ENCODE results near the gene FARP1. TPM values are rescaled to one million over a fixed set of nuclear protein-coding genes. Genes with fewer than 3 reads are reported as not detected.

Gene FARP1
- total and polyA plus RNA-seq, 2 donors, result 30.6 to 81.7 TPM

DNA sequence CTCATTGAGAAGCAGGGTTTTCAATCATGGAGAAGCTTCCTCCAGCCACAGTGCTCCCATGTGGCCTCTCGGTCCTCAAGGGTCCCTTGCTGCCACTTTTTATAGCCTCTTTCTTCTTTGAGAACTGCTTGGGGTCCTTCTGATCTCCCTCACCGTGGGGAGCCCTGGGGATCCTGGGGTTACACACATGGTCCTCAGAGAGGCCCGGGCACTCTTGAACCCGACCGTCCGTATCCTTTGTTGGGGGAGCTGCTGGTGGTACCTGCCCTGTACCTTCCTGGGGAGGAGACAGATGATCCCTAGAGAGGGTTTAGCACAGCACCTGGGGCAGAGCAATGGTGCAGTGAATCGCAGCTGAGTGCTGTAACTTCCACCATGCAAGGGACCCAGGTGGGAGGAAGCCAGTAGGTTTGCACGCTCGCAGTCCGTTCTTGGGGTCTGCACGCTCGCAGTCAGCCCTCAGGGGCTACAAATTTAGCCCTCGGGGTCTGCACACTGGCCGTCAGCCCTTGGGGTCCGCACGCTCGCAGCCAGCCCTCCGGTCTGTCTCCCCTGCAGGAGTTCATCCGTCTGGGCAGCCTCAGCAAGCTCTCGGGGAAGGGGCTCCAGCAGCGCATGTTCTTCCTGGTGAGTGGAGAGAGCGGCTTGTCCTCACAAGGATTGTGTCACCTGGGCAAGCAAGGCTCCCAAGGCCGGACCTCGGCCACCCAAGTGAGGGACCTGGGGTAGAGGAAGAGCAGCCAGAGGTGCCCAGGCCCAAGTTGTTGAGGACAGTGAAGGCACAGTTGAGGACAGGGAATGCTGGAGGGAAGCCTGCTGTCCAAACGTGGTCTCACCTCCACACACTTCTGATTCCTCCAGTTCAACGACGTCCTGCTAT is 295.6 kb downstream of the FARP1 start:
- Histone ChIP-seq H3K36me3 (ENCODE audit: insufficient read depth) (no peaks in the 10 kb centered on the region), H3K27ac (ENCODE audit: low read depth) (no peak overlapping the region), H3K4me1 (ENCODE audit: insufficient read depth) (no peaks in the 10 kb centered on the region), H3K4me3 (ENCODE audit: low read depth, low read length) (no peak overlapping the region)
- WGBS, result 94% methylated on average over 27 of the region's 27 CpGs
- no peak for DNase-seq (ENCODE audit: extremely low spot score)

DNA sequence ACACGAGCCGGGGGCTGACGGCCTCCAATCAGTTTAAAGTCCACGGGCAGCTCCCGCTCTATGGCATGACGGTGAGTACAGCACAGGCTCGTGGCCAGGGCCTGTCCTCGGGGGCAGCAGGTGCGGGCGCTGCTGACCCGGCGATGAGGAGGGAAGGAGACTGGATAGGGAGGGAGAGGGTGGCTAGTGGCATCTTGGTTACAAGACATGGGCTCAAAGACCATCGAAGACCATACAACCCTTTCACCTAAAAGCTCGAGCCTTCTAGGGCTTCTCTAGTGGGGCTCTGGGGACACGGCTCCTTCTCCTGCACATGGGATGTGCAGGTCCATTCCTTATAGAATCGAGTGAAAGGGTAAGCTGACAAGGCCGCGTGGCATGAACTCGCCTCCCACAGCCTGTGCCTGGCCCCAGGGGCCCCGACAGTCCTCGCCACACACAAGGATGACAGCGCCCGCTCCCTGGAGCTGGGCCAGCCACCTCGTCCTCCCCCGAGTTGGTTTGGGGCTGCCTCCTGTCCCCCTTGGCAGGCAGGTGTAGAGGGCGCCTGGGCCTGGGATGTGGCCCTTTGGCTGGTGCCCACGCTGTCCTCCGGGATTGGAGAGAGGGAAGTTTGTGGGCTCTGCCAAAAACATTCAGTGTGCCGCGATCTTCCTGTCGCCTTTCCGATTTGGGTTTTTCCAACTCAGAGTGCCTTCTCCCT is 296.4 kb downstream of the FARP1 start:
- Histone ChIP-seq H3K36me3 (ENCODE audit: insufficient read depth) (no peaks in the 10 kb centered on the region), H3K4me1 (ENCODE audit: insufficient read depth) (no peaks in the 10 kb centered on the region), H3K27ac (ENCODE audit: low read depth) (no peak overlapping the region), H3K4me3 (ENCODE audit: low read depth, low read length) (no peak overlapping the region)
- 93% methylated on average over 32 of the region's 32 CpGs for WGBS
- no peak for DNase-seq (ENCODE audit: extremely low spot score)

DNA sequence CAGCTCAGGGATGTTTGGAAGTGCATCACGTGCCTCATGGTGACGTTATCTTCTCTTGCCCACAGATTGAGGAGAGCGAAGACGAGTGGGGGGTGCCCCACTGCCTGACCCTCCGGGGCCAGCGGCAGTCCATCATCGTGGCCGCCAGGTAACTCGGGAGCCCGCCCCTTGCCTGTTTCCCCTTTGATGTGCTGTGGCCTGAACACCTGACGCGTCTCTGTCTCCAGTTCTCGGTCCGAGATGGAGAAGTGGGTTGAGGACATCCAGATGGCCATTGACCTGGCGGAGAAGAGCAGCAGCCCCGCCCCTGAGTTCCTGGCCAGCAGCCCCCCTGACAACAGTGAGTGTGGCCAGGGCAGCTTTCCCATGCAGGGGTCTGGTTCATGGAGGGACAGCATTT is 297.0 kb downstream of the FARP1 start:
- no peak for DNase-seq (ENCODE audit: extremely low spot score)
- Histone ChIP-seq H3K27ac (ENCODE audit: low read depth) (no peak overlapping the region), H3K4me3 (ENCODE audit: low read depth, low read length) (no peak overlapping the region), H3K4me1 (ENCODE audit: insufficient read depth) (no peaks in the 10 kb centered on the region), H3K36me3 (ENCODE audit: insufficient read depth) (no peaks in the 10 kb centered on the region)
- WGBS, result 86% methylated on average over 16 of the region's 16 CpGs

DNA sequence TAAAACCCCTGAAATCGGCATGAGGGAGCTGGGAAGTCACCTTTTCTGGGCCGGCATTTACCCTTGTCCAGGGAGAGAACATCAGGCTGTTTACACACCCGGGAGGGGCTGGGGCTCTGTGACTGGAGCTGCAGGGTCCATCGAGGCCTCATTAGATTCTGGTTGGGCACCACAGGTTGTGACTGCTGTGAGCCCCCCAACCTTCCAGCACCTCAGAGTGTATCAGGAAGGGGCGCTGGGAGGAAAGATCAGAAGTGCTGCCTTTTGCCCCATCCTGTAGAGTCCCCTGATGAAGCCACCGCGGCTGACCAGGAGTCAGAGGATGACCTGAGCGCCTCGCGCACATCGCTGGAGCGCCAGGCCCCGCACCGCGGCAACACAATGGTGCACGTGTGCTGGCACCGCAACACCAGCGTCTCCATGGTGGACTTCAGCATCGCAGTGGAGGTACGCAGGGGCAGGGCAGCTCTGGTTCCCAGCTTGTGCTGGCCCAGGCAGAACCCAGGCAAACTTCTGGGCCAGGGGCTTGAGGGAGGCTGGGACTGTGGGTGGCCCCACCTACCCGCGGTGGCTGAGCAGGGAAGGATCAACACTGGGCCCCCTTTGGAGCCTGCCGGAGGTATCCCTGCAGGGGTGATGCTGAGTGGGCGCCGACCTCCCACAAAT is 297.6 kb downstream of the FARP1 start:
- no peak overlapping the region for H3K27ac ChIP-seq (ENCODE audit: low read depth)
- 95% methylated on average over 25 of the region's 25 CpGs for WGBS
- H3K36me3 ChIP-seq (ENCODE audit: insufficient read depth), result no peaks in the 10 kb centered on the region
- H3K4me3 ChIP-seq (ENCODE audit: low read depth, low read length), result no peak overlapping the region
- no peak for DNase-seq (ENCODE audit: extremely low spot score)
- no peaks in the 10 kb centered on the region for H3K4me1 ChIP-seq (ENCODE audit: insufficient read depth)

DNA sequence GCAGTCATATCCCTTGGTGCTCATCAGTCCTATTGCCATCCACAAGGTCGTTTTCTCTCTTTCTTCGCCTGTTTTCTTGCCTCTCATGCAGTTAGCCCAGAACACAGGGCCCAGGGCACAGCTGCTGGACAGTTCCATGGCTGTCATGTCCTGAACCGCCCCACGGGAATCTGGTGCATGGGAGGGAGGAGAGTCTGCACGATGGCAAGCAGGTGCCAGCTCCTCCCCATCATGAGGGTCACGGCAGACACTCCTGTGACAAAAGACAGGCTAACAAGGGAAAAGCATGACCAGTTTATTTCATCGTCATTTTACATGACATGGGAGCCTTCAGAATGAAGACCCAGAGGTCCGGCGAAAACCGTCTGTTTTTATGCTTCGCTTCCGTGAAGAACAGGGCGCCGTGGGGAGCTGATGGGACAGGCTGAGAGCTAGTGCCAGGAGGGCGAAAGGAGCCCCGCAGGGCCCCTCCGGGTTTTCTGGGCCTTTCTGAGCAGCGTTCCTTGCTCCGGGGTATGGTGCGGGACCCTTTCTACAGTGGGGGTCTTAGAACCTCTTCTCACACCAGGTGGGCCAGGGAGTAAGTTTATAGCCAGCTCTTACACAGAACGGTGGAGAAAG is 298.3 kb downstream of the FARP1 start:
- no peak for DNase-seq (ENCODE audit: extremely low spot score)
- Histone ChIP-seq H3K4me3 (ENCODE audit: low read depth, low read length) (no peak overlapping the region), H3K36me3 (ENCODE audit: insufficient read depth) (no peaks in the 10 kb centered on the region), H3K4me1 (ENCODE audit: insufficient read depth) (no peaks in the 10 kb centered on the region), H3K27ac (ENCODE audit: low read depth) (no peak overlapping the region)
- 88% methylated on average over 21 of the region's 21 CpGs for WGBS

DNA sequence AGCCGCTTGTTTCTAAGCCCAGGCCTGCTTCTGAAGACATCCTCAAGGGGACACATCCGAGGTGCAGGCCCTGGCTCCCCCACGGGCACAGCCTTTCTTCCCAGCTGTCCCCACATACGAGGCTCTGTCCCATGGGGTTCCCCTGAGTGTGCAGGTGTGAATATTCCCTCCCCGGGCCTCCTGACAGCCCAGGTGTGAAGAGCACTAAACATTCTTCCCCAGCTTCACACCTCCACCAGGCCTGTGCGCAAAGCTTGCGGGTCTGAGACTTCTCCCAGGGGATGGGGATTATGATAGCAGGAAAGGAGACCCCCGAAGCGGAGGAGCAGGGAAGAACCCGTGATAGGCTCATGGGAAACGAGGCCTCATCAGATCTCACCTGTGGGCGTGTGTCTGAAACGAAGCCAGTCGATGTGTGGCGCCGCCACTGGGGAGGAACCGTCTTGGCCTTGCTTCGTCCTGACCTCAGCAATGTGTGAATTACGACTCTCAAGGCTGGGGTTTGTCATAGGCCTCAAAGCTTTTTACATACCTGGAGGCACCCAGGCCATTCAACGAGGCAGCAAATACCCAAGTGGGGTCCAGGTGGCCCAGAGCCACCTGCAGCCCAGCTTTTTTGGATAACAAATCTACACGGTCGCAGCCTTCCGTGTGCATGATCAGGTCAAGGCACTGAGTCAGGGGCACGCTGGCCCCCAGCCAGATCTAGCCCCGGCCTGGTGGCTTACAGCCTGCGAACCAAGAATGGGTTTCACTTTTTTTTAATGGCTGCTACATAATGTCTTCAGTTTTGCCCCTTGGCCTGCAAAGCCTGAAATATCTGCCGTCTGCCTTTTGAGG is 299.7 kb downstream of the FARP1 start:
- Histone ChIP-seq H3K27ac (ENCODE audit: low read depth) (no peak overlapping the region), H3K4me3 (ENCODE audit: low read depth, low read length) (no peak overlapping the region), H3K36me3 (ENCODE audit: insufficient read depth) (no peaks in the 10 kb centered on the region), H3K4me1 (ENCODE audit: insufficient read depth) (no peaks in the 10 kb centered on the region)
- DNase-seq (ENCODE audit: extremely low spot score), result no peak
- WGBS, result 79% methylated on average over 27 of the region's 27 CpGs

DNA sequence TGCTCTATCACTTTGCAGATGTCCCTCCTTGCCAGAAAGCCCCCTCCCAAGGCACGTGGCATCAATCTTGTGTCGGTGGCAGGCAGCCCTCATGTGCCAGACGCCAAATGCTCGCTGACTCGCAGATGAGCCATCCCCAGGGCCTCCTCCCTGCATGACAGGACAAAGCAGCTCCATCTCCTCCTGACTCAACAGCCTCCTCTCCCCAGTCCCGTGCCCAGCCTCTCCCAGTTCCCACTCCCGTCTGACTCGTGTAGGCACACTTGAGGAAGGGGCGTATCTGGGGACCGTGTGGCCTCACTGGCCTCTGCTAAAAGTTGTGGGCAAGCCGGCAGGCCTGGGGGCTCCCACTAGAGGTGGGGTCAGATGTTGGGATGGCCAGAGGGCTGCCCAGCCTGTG is 300.4 kb downstream of the FARP1 start:
- 68% methylated on average over 11 of the region's 11 CpGs for WGBS
- Histone ChIP-seq H3K4me1 (ENCODE audit: insufficient read depth) (no peaks in the 10 kb centered on the region), H3K27ac (ENCODE audit: low read depth) (no peak overlapping the region), H3K36me3 (ENCODE audit: insufficient read depth) (no peaks in the 10 kb centered on the region), H3K4me3 (ENCODE audit: low read depth, low read length) (no peak overlapping the region)
- no peak for DNase-seq (ENCODE audit: extremely low spot score)

DNA sequence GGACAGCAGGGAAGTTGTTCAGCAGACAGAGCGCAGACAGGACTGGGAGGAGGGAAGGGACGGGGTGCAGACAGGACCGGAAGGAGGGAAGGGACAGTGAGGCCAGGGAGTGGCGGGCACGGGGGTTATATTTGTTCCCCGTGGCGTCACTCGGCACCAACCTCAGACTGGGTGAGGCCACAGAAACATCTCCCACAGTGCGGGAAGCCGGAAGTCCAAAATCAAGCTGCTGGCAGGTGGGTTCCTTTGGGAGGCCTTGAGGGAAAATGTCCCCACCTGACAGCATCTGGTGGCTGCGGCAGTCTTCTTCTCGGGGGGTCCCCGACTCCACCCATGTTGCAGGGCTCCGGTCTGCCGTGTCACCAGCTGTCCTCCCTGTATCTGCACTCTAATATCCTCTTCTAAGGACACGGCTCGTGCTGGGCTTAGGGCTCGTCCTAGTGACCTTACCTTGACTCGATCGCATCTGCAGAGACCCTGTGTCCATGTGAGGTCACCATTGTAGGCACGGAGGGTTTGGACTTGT is 301.0 kb downstream of the FARP1 start:
- H3K36me3 ChIP-seq (ENCODE audit: insufficient read depth), result no peaks in the 10 kb centered on the region
- no peak for DNase-seq (ENCODE audit: extremely low spot score)
- no peak overlapping the region for H3K4me3 ChIP-seq (ENCODE audit: low read depth, low read length)
- no peak overlapping the region for H3K27ac ChIP-seq (ENCODE audit: low read depth)
- no peaks in the 10 kb centered on the region for H3K4me1 ChIP-seq (ENCODE audit: insufficient read depth)
- WGBS, result 83% methylated on average over 21 of the region's 21 CpGs

DNA sequence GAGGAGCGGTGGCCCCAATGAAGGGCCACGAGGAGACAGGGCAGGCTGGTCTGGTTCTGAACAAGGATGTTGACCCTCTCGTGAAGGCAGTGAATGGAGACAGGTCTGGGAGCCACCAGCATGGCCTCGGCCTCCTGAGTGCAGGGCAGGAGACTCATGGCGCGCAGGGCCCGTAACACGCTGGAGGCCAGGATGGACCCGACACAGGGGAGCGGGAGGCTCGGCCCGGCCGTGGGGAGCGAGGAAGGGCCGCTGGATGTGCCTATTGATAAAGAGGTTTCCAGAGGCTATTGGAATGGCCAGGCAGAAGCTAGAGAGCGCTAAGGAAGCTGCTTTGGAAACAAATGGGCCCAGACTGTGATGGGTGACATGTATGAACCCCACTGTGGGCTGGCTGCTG is 301.5 kb downstream of the FARP1 start:
- Histone ChIP-seq H3K4me3 (ENCODE audit: low read depth, low read length) (no peak overlapping the region), H3K36me3 (ENCODE audit: insufficient read depth) (no peaks in the 10 kb centered on the region), H3K27ac (ENCODE audit: low read depth) (no peak overlapping the region), H3K4me1 (ENCODE audit: insufficient read depth) (no peaks in the 10 kb centered on the region)
- no peak for DNase-seq (ENCODE audit: extremely low spot score)
- 94% methylated on average over 16 of the region's 16 CpGs for WGBS

DNA sequence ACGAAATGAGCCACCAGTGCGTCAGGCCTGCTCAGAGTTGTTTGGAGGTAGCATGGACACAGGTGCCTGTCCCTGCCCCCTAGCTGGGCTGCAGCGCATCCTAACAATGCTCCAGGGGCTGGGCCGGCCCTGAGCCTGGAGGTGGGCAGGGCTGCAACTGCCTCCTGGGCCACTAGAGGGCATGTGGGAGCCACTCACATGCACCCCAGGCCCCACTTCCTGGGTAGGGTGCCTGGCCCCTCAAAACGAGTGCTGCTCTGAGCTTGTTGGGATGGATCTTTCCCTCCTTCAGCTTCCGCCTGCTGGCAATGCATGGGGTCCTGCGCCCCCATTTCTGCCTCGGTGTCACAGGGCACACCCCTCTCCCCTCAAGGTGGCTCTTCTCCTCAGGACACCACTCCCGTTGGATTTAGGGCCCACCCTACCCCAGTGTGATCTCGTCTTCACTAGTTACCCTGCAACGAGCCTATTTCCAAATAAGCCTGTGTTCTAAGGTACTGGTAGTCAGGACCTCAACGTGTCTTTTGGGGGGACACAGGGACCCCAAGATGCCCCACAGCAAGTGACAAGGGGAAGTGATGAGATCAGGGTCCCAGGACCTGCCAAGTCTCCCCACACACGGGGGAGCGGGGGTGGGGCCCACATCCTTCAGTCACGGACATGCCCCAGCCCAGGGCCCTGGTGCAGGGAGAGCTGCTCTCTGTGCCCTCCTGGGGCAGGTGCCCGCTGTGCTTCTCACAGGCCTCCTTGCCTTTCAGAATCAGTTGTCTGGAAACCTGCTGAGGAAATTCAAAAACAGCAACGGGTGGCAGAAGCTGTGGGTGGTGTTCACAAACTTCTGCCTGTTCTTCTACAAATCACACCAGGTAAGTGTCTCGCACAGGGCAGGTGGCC is 302.7 kb downstream of the FARP1 start:
- Histone ChIP-seq H3K36me3 (ENCODE audit: insufficient read depth) (no peaks in the 10 kb centered on the region), H3K27ac (ENCODE audit: low read depth) (peak overlapping the region; percentile 31), H3K4me3 (ENCODE audit: low read depth, low read length) (no peak overlapping the region), H3K4me1 (ENCODE audit: insufficient read depth) (no peaks in the 10 kb centered on the region)
- WGBS, result 26% methylated on average over 18 of the region's 18 CpGs
- DNase-seq (ENCODE audit: extremely low spot score), result no peak

DNA sequence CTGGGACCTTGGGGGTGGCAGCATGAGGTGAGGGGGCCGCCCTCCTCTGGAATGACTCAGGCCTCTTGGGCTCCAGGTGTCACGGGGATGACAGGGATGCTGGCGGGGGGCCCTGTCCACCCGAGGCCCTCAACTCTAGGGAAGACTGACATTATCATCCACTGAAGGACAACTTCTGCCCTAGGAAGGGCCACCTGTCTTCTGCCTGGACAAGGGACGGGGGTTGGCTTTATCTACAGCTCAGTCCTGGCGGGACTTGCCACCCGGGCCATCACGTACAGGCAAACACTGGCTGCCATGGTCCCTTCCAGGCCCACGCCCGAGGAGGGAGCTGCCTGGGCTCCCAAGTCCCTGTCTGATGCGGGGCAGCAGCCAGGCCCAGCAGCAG is 303.3 kb downstream of the FARP1 start:
- DNase-seq (ENCODE audit: extremely low spot score), result no peak
- 89% methylated on average over 11 of the region's 11 CpGs for WGBS
- H3K27ac ChIP-seq (ENCODE audit: low read depth), result no peak overlapping the region
- no peak overlapping the region for H3K4me3 ChIP-seq (ENCODE audit: low read depth, low read length)
- no peaks in the 10 kb centered on the region for H3K36me3 ChIP-seq (ENCODE audit: insufficient read depth)
- no peaks in the 10 kb centered on the region for H3K4me1 ChIP-seq (ENCODE audit: insufficient read depth)

DNA sequence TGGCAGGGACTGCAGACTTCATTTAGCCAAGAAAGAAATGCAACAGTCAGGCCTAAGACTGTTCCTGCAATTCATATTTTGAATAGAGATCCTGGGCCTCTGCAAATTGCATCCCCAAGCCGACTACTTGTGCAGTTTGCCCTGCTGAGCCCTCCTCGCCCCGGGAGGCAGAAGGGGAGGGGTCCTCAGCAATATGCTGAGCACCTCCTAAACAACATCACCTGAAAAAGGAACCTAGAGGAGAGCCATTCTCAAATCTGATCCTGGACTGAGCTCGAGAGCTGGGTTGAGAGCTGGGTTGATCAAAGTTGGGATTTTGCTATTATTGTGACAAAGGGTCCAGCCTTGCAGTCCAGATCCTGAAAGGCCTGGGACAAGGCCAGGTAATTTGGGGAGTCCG is 304.2 kb downstream of the FARP1 start:
- no peak overlapping the region for H3K4me3 ChIP-seq (ENCODE audit: low read depth, low read length)
- no peaks in the 10 kb centered on the region for H3K4me1 ChIP-seq (ENCODE audit: insufficient read depth)
- DNase-seq (ENCODE audit: extremely low spot score), result no peak
- WGBS, result 88% methylated on average over 5 of the region's 5 CpGs
- no peaks in the 10 kb centered on the region for H3K36me3 ChIP-seq (ENCODE audit: insufficient read depth)
- no peak overlapping the region for H3K27ac ChIP-seq (ENCODE audit: low read depth)

Data from urinary bladder (tissue), 4 donors.